GM12878 (cell line): Measurements from ENCODE around the gene ELANE. TPM values are rescaled to one million over a fixed set of nuclear protein-coding genes. Genes with fewer than 3 reads are reported as not detected.

Experiments
- ATAC-seq: fragments of 200-7000 bp; cut with Tn5 transposase; 3 replicates; pipeline ENCODE4 v1.9.1; 2020; ENCODE audit warnings: mild to moderate bottlenecking, moderate library complexity
- BruUV-seq: library from RNA; stranded (reverse); fragments of 400-500 nt; replicated peaks from 2 replicates; lab custom pipeline; 2021; lab: Mats Ljungman, UMichigan
- CTCF ChIA-PET: fragments of 300-600 bp; sonication (Branson Sonifier 250); formaldehyde crosslinking; extraction: SDS; loops from one replicate; lab custom pipeline; 2021; ENCODE audit warnings: inconsistent platforms; lab: Yijun Ruan, JAX
- POLR2A ChIA-PET: fragments of 350-600 bp; formaldehyde crosslinking; extraction: SDS; loops from one replicate; lab custom pipeline; 2021; ENCODE audit warnings: inconsistent platforms; lab: Charles Lee
- RAD21 ChIA-PET: fragments of 300-600 bp; sonication (Branson Sonifier 250); formaldehyde crosslinking; loops from one replicate; lab custom pipeline; 2023; ENCODE audit warnings: antibody characterized with exemption; ENCODE audit not compliant: unreplicated experiment; lab: Charles Lee
- SMC1A ChIA-PET: fragments of 300-600 bp; sonication (Branson Sonifier 250); formaldehyde crosslinking; loops from one replicate; lab custom pipeline; 2023; ENCODE audit not compliant: unreplicated experiment, uncharacterized antibody; lab: Charles Lee
- DNase-seq: peaks from one replicate; pipeline ENCODE4 v3.0.0-alpha.2; 2011; ENCODE audit warnings: low read depth, low spot score
- FAIRE-seq: peaks from 3 replicates; lab custom pipeline; 2011; peaks lifted over from hg19 to GRCh38; lab: Jason Lieb, UNC
- H2AFZ ChIP-seq: 2 replicates; pipeline ENCODE4 v1.6.0; 2011; ENCODE audit warnings: low read depth, low read length, control low read depth; ENCODE audit not compliant: control insufficient read depth
- H3K27ac ChIP-seq: 2 replicates; pipeline ENCODE4 v1.5.1; 2011; ENCODE audit warnings: control low read depth; ENCODE audit not compliant: control insufficient read depth, insufficient read depth
- H3K27me3 ChIP-seq, 2 experiments: replicated peaks in 1 of 2; 2 replicates each; pipeline versions ENCODE4 v1.6.0 to v1.6.1; 2011; ENCODE audit warnings: low read length in 1 of 2; ENCODE audit not compliant: control insufficient read depth in 2 of 2, insufficient read depth in 2 of 2
- H3K36me3 ChIP-seq, 2 experiments: 2 replicates each; pipeline ENCODE4 v1.5.1; 2011; ENCODE audit warnings: low read length in 1 of 2; ENCODE audit not compliant: control insufficient read depth in 2 of 2, insufficient read depth in 2 of 2
- H3K4me1 ChIP-seq: 2 replicates; pipeline ENCODE4 v1.6.1; 2011; ENCODE audit warnings: mild to moderate bottlenecking, low read length, moderate library complexity, mixed read lengths; ENCODE audit not compliant: control insufficient read depth, insufficient read depth
- H3K4me2 ChIP-seq: 2 replicates; pipeline ENCODE4 v1.6.0; 2011; ENCODE audit warnings: control low read depth; ENCODE audit not compliant: control insufficient read depth, insufficient read depth
- H3K4me3 ChIP-seq: fragments of 200-600 bp; sonication (generic); 2 replicates; pipeline ENCODE4 v1.5.1; 2016
- H3K79me2 ChIP-seq: 2 replicates; pipeline ENCODE4 v1.6.0; 2011; ENCODE audit warnings: low read length; ENCODE audit not compliant: control insufficient read depth, insufficient read depth
- H3K9ac ChIP-seq: 2 replicates; pipeline ENCODE4 v1.8.0; 2011; ENCODE audit warnings: low read length, control low read depth, mixed read lengths; ENCODE audit not compliant: control insufficient read depth, insufficient read depth
- H3K9me3 ChIP-seq: replicated peaks from 3 replicates; pipeline ENCODE4 v1.5.1; 2011; ENCODE audit warnings: mild to moderate bottlenecking, low read length; ENCODE audit not compliant: control insufficient read depth, insufficient read depth
- H4K20me1 ChIP-seq: 2 replicates; pipeline ENCODE4 v1.6.0; 2011; ENCODE audit not compliant: control insufficient read depth, insufficient read depth
- ASH2L ChIP-seq: fragments of 300-600, 200-600 bp; sonication (generic); IDR thresholded peaks from 2 replicates; pipeline ENCODE4 v1.6.1; 2017; ENCODE audit warnings: low read depth, mild to moderate bottlenecking, borderline replicate concordance
- BRCA1 ChIP-seq: IDR thresholded peaks from 2 replicates; pipeline ENCODE4 v1.6.1; 2011; ENCODE audit warnings: low read depth, low read length, improper control_type of control experiment
- E2F8 ChIP-seq: fragments of 450-650 bp; IDR thresholded peaks from 2 replicates; pipeline ENCODE4 v1.6.1; 2018; ENCODE audit warnings: mild to moderate bottlenecking, low read depth, moderate library complexity; ENCODE audit not compliant: partially characterized antibody
- ELK1 ChIP-seq: IDR thresholded peaks from 2 replicates; pipeline ENCODE4 v1.6.1; 2012; ENCODE audit warnings: low read depth, low read length, improper control_type of control experiment
- HDAC6 ChIP-seq: fragments of 200-600 bp; sonication (generic); IDR thresholded peaks from one replicate; pipeline ENCODE4 v1.8.0; 2017; ENCODE audit warnings: antibody characterized with exemption; ENCODE audit not compliant: unreplicated experiment
- IKZF2 ChIP-seq, 2 experiments: fragments of 450-650 bp; IDR thresholded peaks; 2 replicates each; pipeline ENCODE4 v1.6.1; 2017; ENCODE audit warnings: mild to moderate bottlenecking in 2 of 2, moderate library complexity in 2 of 2
- IRF5 ChIP-seq: fragments of 450-650 bp; IDR thresholded peaks from 2 replicates; pipeline ENCODE4 v1.6.1; 2017; ENCODE audit warnings: borderline replicate concordance
- POLR2A ChIP-seq: IDR thresholded peaks from 2 replicates; pipeline ENCODE4 v1.6.1; 2011; ENCODE audit warnings: low read depth, mild to moderate bottlenecking, low read length
- RAD51 ChIP-seq: fragments of 450-650 bp; IDR thresholded peaks from 2 replicates; pipeline ENCODE4 v1.6.1; 2016; ENCODE audit warnings: moderate library complexity, mild to moderate bottlenecking, inconsistent platforms
- RUNX3 ChIP-seq: IDR thresholded peaks from 2 replicates; pipeline ENCODE4 v1.6.1; 2012; ENCODE audit warnings: low read length, inconsistent platforms
- SMC3 ChIP-seq: IDR thresholded peaks from 2 replicates; pipeline ENCODE4 v1.6.1; 2011; ENCODE audit warnings: low read length, improper control_type of control experiment, borderline replicate concordance
- ZBED1 ChIP-seq: IDR thresholded peaks from 2 replicates; pipeline ENCODE4 v1.6.1; 2016; ENCODE audit warnings: borderline replicate concordance
- ZNF207 ChIP-seq: fragments of 450-650 bp; IDR thresholded peaks from 2 replicates; pipeline ENCODE4 v1.6.1; 2014; ENCODE audit warnings: antibody characterized with exemption, mild to moderate bottlenecking, borderline replicate concordance
- WGBS: methylation state at CpG from one replicate; pipeline ENCODE4 v1.1.6; 2016; ENCODE audit warnings: low lambda C conversion rate; ENCODE audit not compliant: insufficient replicate concordance, insufficient coverage; ENCODE audit errors: missing lambda C conversion rate; 5-methylcytosine and 5-hydroxymethylcytosine counted together
- in situ Hi-C: fragments of 300-500 bp; cut with MboI; formaldehyde crosslinking; loops from 9 replicates; pipeline ENCODE4 v1.14.3; 2018; ENCODE audit warnings: mixed read lengths
- intact Hi-C: fragments of 100-400 bp; cut with micrococcal nuclease; formaldehyde crosslinking; loops from one replicate; pipeline ENCODE4 v1.14.2; 2022; ENCODE audit not compliant: unreplicated experiment
- polyA plus RNA-seq, 11 experiments: library from polyadenylated mRNA; depleted of rRNA in 4 of 11; unstranded in 6 of 11; stranded (reverse) in 5 of 11; fragments of >200 nt; fragmentation: Nextera tagmentation in 4 of 11; fragmentation: Illumina TruSeq in 1 of 11; extraction: Ambion mirVana in 4 of 11; extraction: Trizol in 1 of 11; gene quantifications; 1 replicate in 1 of 11; 2 replicates in 10 of 11; pipeline versions ENCODE4 v1.2.1 to v1.2.3, GENCODE V29; 2011 to 2016; ENCODE audit warnings: inconsistent platforms in 2 of 11, missing spikeins in 2 of 11, low read depth in 1 of 11
- total RNA-seq, 4 experiments: library from RNA; depleted of rRNA in 3 of 4; stranded (reverse); fragments of >200 nt in 3 of 4; fragmentation: Illumina TruSeq in 1 of 4; extraction: Trizol in 1 of 4; gene quantifications; 2 replicates each; pipeline versions ENCODE4 v1.2.1 to v1.2.3, GENCODE V29; 2013 to 2021

ELANE gene
- total and polyA plus RNA-seq, 10 of the 15 experiments (the other 5 are each of a cell fraction or from before 2014, with no cell fraction given): not detected

- no peak for TF ChIP-seq IRF5
- no peak for TF ChIP-seq POLR2A
- TF ChIP-seq ASH2L: no peak
- TF ChIP-seq BRCA1: no peak
- TF ChIP-seq ZNF207: no peak
- Histone ChIP-seq H3K27me3 (no peaks in the 10 kb centered on the region), H3K9ac (no peak overlapping the region), H3K36me3 (no peaks in the 10 kb centered on the region), H3K79me2 (no peaks in the 10 kb centered on the region), H4K20me1 (no peaks in the 10 kb centered on the region), H3K4me1 (no peaks in the 10 kb centered on the region), H3K27ac (no peak overlapping the region), H3K4me3 (no peak overlapping the region), H2AFZ (no peak overlapping the region), H3K9me3 (no peaks in the 10 kb centered on the region), H3K4me2 (no peak overlapping the region)
- DNase-seq (no peak), FAIRE-seq (no peak), ATAC-seq (no peak)
- POLR2A ChIA-PET: no interaction called here
- RAD21 ChIA-PET: no interaction called here
- 23% methylated on average over 26 of the region's 64 CpGs for WGBS
- intact Hi-C loops: no loop called here
- in situ Hi-C loops: no loop called here
- SMC1A ChIA-PET: no interaction called here
- CTCF ChIA-PET: no interaction called here
- BruUV-seq: no TSS peak
These were observed 30.8 kb upstream of the ELANE start for GRCh38 chr19:821231-821824.

- no peak for FAIRE-seq
- Histone ChIP-seq H4K20me1 (no peaks in the 10 kb centered on the region), H2AFZ (no peak within 1 kb of the TSS), H3K4me3 (no peak within 1 kb of the TSS), H3K4me1 (no peaks in the 10 kb centered on the region), H3K4me2 (no peak within 1 kb of the TSS), H3K36me3 (no peaks in the 10 kb centered on the region), H3K27me3 (no peaks in the 10 kb centered on the region), H3K79me2 (no peaks in the 10 kb centered on the region), H3K27ac (no peak within 1 kb of the TSS), H3K9ac (no peak within 1 kb of the TSS), H3K9me3 (no peaks in the 10 kb centered on the region)
- ChIA-PET POLR2A (no interaction called here), CTCF (no interaction called here), SMC1A (no interaction called here), RAD21 (no interaction called here)
- in situ Hi-C loops (no loop called here), intact Hi-C loops (no loop called here)
- BruUV-seq: no TSS peak
- WGBS: 12% methylated on average over 25 of the region's 86 CpGs
- no peak for ATAC-seq
- no peak for DNase-seq
- TF ChIP-seq ELK1 (no peak), E2F8 (no peak), RUNX3 (no peak), HDAC6 (no peak), ZBED1 (no peak), BRCA1 (no peak), RAD51 (no peak), IKZF2 (IDR thresholded peaks at IDR 0.05) (no peak), SMC3 (no peak)
These were observed 30.1 kb upstream of the ELANE start, which contains the start of gene PLPPR3 for GRCh38 chr19:821825-822503. PLPPR3 (minus strand) TSS chr19:821955; CDS start chr19:821559, 396 bp downstream.
